ENCODE measurements around the gene MED15.

DNA sequence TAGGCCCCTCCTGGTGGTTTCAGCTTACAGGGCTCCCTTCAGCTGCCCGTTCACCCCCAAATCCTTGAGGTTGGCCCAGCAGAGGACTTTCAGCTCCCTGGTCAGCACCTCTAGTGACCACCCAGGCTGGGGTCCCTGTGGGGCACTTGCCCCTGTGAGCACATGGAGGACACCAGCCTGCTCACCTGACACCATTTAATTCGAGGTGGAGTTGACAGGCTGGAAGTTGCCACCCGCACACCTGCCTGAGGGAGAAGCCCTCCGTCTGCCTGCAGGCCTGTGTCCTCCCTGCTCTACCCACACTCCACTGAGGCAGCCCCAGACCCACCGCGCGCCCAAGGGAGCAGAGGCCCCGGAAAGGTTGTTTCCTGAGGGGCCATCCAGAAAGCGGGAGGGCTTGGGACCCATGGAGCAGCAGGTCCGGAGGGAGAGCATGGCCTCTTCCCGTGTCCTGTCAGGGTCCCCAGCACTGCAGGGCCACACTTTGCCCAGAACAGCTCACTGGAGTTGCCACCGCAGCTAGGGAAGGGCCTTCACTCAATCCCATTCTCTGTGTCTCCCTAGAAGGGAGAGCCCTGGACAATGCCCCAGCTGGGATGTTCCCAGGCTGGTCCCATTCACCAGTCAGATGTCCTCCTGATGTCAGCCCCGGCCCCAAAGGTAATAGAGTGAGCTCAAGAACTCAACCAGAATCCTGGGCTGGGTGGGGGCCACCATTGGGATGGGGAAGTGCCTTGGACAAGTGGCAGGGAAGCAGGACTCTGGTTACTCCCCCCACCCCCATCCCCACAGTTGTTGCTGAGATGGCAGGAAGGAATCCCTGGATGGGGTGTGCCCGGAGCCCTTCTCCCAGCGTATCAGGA lies 82.4 kb downstream of the MED15 start:
- TF ChIP-seq, protein P1, sequence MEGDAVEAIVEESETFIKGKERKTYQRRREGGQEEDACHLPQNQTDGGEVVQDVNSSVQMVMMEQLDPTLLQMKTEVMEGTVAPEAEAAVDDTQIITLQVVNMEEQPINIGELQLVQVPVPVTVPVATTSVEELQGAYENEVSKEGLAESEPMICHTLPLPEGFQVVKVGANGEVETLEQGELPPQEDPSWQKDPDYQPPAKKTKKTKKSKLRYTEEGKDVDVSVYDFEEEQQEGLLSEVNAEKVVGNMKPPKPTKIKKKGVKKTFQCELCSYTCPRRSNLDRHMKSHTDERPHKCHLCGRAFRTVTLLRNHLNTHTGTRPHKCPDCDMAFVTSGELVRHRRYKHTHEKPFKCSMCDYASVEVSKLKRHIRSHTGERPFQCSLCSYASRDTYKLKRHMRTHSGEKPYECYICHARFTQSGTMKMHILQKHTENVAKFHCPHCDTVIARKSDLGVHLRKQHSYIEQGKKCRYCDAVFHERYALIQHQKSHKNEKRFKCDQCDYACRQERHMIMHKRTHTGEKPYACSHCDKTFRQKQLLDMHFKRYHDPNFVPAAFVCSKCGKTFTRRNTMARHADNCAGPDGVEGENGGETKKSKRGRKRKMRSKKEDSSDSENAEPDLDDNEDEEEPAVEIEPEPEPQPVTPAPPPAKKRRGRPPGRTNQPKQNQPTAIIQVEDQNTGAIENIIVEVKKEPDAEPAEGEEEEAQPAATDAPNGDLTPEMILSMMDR (IDR thresholded peaks at IDR 0.05) = no peak
- no peak for TF ChIP-seq ZFX (IDR thresholded peaks at IDR 0.05; ENCODE audit: borderline replicate concordance)

Data from 22Rv1 (cell line).